ENCODE results near the gene PLCB4.

PLCB4 gene

GRCh38 chr20:9028419-9028818 lies 40.5 kb upstream of the PLCB4 start:
- H2AFZ ChIP-seq, result no peak overlapping the region
- no peaks in the 10 kb centered on the region for H3K79me2 ChIP-seq
- no peak overlapping the region for H3K4me2 ChIP-seq (ENCODE audit: low read length)
- no peaks in the 10 kb centered on the region for H3K9me3 ChIP-seq (ENCODE audit: control insufficient read depth, low read length)
- no peaks in the 10 kb centered on the region for H3K4me1 ChIP-seq
- H3K9ac ChIP-seq, result no peak overlapping the region
- no peak for TF ChIP-seq CTCF (IDR thresholded peaks at IDR 0.05)
- no peaks in the 10 kb centered on the region for H3K36me3 ChIP-seq (ENCODE audit: control insufficient read depth, insufficient read depth, low read length)
- H3K4me3 ChIP-seq (ENCODE audit: low read depth, low read length), result no peak overlapping the region
- H3K27me3 ChIP-seq (ENCODE audit: control insufficient read depth, insufficient read depth, low read length), result no peaks in the 10 kb centered on the region
- no peak overlapping the region for H3K27ac ChIP-seq

- Histone ChIP-seq H2AFZ (no peak overlapping the region), H3K9ac (no peak overlapping the region), H3K4me1 (no peaks in the 10 kb centered on the region), H3K27me3 (ENCODE audit: control insufficient read depth, insufficient read depth, low read length) (no peaks in the 10 kb centered on the region), H3K4me2 (ENCODE audit: low read length) (no peak overlapping the region), H3K79me2 (no peaks in the 10 kb centered on the region), H3K36me3 (ENCODE audit: control insufficient read depth, insufficient read depth, low read length) (no peaks in the 10 kb centered on the region), H3K27ac (no peak overlapping the region), H3K4me3 (ENCODE audit: low read depth, low read length) (no peak overlapping the region), H3K9me3 (ENCODE audit: control insufficient read depth, low read length) (no peaks in the 10 kb centered on the region)
- TF ChIP-seq CTCF (IDR thresholded peaks at IDR 0.05), result no peak
Measured at GRCh38 chr20:9031991-9032390, 36.9 kb upstream of the PLCB4 start.

GRCh38 chr20:9032758-9033157 lies 36.1 kb upstream of the PLCB4 start:
- H2AFZ ChIP-seq, result no peak overlapping the region
- no peaks in the 10 kb centered on the region for H3K27me3 ChIP-seq (ENCODE audit: control insufficient read depth, insufficient read depth, low read length)
- H3K4me1 ChIP-seq, result no peaks in the 10 kb centered on the region
- H3K9ac ChIP-seq, result no peak overlapping the region
- H3K4me3 ChIP-seq (ENCODE audit: low read depth, low read length), result no peak overlapping the region
- no peak overlapping the region for H3K27ac ChIP-seq
- no peak for TF ChIP-seq CTCF (IDR thresholded peaks at IDR 0.05)
- no peaks in the 10 kb centered on the region for H3K36me3 ChIP-seq (ENCODE audit: control insufficient read depth, insufficient read depth, low read length)
- H3K79me2 ChIP-seq, result no peaks in the 10 kb centered on the region
- H3K9me3 ChIP-seq (ENCODE audit: control insufficient read depth, low read length), result no peaks in the 10 kb centered on the region
- no peak overlapping the region for H3K4me2 ChIP-seq (ENCODE audit: low read length)

- Histone ChIP-seq H2AFZ (no peak overlapping the region), H3K9ac (no peak overlapping the region), H3K27ac (no peak overlapping the region), H3K4me1 (no peaks in the 10 kb centered on the region), H3K79me2 (no peaks in the 10 kb centered on the region), H3K4me2 (ENCODE audit: low read length) (no peak overlapping the region), H3K9me3 (ENCODE audit: control insufficient read depth, low read length) (no peaks in the 10 kb centered on the region), H3K4me3 (ENCODE audit: low read depth, low read length) (no peak overlapping the region), H3K27me3 (ENCODE audit: control insufficient read depth, insufficient read depth, low read length) (no peaks in the 10 kb centered on the region), H3K36me3 (ENCODE audit: control insufficient read depth, insufficient read depth, low read length) (no peaks in the 10 kb centered on the region)
- no peak for TF ChIP-seq CTCF (IDR thresholded peaks at IDR 0.05)
Measured at GRCh38 chr20:9035126-9035525, 33.8 kb upstream of the PLCB4 start.

GRCh38 chr20:9036593-9036992 lies 32.3 kb upstream of the PLCB4 start:
- TF ChIP-seq CTCF (IDR thresholded peaks at IDR 0.05), result no peak
- Histone ChIP-seq H2AFZ (no peak overlapping the region), H3K27ac (no peak overlapping the region), H3K4me1 (no peaks in the 10 kb centered on the region), H3K4me2 (ENCODE audit: low read length) (no peak overlapping the region), H3K9ac (no peak overlapping the region), H3K36me3 (ENCODE audit: control insufficient read depth, insufficient read depth, low read length) (peaks cover 2% of the 10 kb centered on the region), H3K79me2 (no peaks in the 10 kb centered on the region), H3K4me3 (ENCODE audit: low read depth, low read length) (no peak overlapping the region), H3K27me3 (ENCODE audit: control insufficient read depth, insufficient read depth, low read length) (no peaks in the 10 kb centered on the region), H3K9me3 (ENCODE audit: control insufficient read depth, low read length) (no peaks in the 10 kb centered on the region)
